ENCODE results near the gene ANKZF1. TPM values are rescaled to one million over a fixed set of nuclear protein-coding genes. Genes with fewer than 3 reads are reported as not detected.

The ANKZF1 gene
- total RNA-seq, 4 donors from 2014 or later, result 38.6 to 252 (median 61.7) TPM

DNA sequence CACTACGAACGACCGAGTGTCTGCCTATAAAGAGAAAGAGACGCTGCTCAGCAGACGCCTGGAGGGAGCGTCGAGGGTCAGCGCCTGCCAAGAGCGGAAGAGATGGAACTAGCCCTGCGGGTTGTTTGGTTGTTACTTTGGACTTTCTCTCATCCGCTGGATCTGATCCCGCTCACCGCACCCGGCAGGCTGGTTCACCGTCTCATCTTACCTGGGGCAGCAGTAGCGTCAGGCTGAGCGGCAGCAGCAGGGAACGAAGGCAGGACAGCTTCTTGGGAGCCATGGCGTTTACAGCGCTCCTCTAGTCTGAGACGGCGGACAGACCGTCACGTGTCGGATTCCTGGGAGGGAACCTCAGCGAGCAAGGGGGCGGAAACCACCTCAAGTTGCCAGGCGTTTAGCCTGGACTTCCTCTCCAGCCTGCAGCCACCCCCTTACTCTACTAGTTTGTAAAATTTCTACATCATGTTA is 13.7 kb downstream of the ANKZF1 start:
- H3K9me3 ChIP-seq, result no peaks in the 10 kb centered on the region
- no peak for TF ChIP-seq POLR2A (IDR thresholded peaks at IDR 0.05)
- no peak for TF ChIP-seq POLR2AphosphoS5 (IDR thresholded peaks at IDR 0.05)
- no peak for TF ChIP-seq EP300 (IDR thresholded peaks at IDR 0.05)
- TF ChIP-seq, protein P1, sequence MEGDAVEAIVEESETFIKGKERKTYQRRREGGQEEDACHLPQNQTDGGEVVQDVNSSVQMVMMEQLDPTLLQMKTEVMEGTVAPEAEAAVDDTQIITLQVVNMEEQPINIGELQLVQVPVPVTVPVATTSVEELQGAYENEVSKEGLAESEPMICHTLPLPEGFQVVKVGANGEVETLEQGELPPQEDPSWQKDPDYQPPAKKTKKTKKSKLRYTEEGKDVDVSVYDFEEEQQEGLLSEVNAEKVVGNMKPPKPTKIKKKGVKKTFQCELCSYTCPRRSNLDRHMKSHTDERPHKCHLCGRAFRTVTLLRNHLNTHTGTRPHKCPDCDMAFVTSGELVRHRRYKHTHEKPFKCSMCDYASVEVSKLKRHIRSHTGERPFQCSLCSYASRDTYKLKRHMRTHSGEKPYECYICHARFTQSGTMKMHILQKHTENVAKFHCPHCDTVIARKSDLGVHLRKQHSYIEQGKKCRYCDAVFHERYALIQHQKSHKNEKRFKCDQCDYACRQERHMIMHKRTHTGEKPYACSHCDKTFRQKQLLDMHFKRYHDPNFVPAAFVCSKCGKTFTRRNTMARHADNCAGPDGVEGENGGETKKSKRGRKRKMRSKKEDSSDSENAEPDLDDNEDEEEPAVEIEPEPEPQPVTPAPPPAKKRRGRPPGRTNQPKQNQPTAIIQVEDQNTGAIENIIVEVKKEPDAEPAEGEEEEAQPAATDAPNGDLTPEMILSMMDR (IDR thresholded peaks at IDR 0.05), result no peak
- H3K27me3 ChIP-seq, result no peaks in the 10 kb centered on the region
- H3K4me1 ChIP-seq, result peaks cover 46% of the 10 kb centered on the region
- WGBS, result 57% methylated on average over 10 of the region's 28 CpGs
- DNase-seq (ENCODE audit: low spot score in 2 of 2), result no peak
- H3K27ac ChIP-seq, result peak overlapping the region; percentile 43
- H3K36me3 ChIP-seq, result peaks cover 23% of the 10 kb centered on the region
- H3K4me3 ChIP-seq, result peak overlapping the region; percentile 35

DNA sequence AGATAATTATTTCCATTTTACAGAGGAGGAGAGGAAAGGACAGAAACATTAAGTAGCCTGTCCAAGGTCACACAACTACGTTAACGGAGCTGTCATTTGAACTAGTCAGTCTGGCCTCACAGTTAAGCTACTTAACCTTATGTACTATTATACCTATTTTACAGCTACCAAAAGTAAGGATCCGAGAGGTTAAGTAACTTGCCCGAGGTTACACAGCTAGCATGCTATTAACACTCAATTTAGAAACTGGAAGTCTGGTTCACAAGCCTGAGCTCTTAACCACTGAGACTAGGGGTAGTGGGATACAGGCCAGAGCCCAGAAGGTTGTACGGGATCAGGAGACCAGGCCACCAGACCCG is 15.2 kb downstream of the ANKZF1 start:
- no peaks in the 10 kb centered on the region for H3K27me3 ChIP-seq
- 52% methylated on average over 4 of the region's 6 CpGs for WGBS
- peaks cover 59% of the 10 kb centered on the region for H3K4me1 ChIP-seq
- DNase-seq (ENCODE audit: low spot score in 2 of 2), result no peak
- peak overlapping the region; percentile 84 for H3K27ac ChIP-seq
- peak overlapping the region; percentile 81 for H3K4me3 ChIP-seq
- H3K36me3 ChIP-seq, result peaks cover 10% of the 10 kb centered on the region
- no peak for TF ChIP-seq EP300 (IDR thresholded peaks at IDR 0.05)
- TF ChIP-seq, protein P1 (IDR thresholded peaks at IDR 0.05), result no peak
- TF ChIP-seq POLR2A (IDR thresholded peaks at IDR 0.05), result no peak
- no peak for TF ChIP-seq POLR2AphosphoS5 (IDR thresholded peaks at IDR 0.05)
- H3K9me3 ChIP-seq, result no peaks in the 10 kb centered on the region

DNA sequence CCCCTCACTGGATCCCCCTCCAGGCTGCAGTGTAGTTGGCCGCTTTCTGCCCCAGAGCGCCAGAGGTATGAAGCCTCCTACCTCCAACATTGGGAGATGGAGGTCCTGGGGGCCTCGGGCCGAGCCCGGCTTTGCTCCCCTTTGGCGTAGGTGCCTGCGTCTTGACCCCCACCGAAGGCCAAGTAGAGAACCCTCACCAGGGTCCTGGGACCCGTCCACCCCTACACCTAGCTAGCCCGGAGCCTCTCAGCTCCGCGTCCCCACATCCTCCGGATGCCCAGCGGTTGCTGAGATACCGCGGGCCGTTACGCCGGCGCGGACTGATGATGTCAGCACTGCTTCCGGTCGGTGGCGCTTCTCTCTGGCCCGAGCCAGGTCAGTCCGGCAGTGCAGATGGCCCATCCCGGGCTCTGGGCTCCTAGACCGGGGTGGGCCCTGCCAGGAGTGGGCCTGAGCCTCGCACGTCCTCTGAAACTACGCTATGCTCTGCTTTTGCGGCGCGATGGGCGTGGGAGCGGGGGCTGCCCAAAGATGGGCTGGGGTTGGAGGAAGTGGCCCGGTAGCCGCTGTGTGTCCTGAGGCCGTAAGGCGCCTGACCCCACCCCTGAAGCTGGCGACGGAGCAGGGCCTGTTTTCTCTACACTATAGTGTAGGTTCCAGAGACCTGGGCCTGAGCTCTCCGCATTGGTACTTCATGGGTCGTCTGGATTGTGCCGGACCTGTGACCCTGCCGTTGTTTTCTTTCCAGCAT is 15.7 kb downstream of the ANKZF1 start, which contains the start of the genes GLB1L and STK16:
Gene GLB1L, minus strand, starts transcription at position 297 of the 751 bp plus-strand sequence. CDS start 1,871 bp downstream, outside the sequence.
Gene STK16, plus strand, starts transcription at position 332 of the 751 bp plus-strand sequence. CDS start 521 bp downstream, outside the sequence.
- peak; percentile 95 to 97 for DNase-seq (ENCODE audit: low spot score in 2 of 2)
- Histone ChIP-seq H3K36me3 (peaks cover 12% of the 10 kb centered on the region), H3K27me3 (no peaks in the 10 kb centered on the region), H3K4me1 (peaks cover 65% of the 10 kb centered on the region), H3K9me3 (no peaks in the 10 kb centered on the region), H3K27ac (peak within 1 kb of the TSS; percentile 84), H3K4me3 (peak within 1 kb of the TSS; percentile 81)
- 0% methylated on average over 14 of the region's 46 CpGs for WGBS
- TF ChIP-seq POLR2A (IDR thresholded peaks at IDR 0.05) (peak; percentile 13 to 55), POLR2AphosphoS5 (IDR thresholded peaks at IDR 0.05) (peak in 2 of 3 donors; percentile 88 to 91), EP300 (IDR thresholded peaks at IDR 0.05) (no peak)

DNA sequence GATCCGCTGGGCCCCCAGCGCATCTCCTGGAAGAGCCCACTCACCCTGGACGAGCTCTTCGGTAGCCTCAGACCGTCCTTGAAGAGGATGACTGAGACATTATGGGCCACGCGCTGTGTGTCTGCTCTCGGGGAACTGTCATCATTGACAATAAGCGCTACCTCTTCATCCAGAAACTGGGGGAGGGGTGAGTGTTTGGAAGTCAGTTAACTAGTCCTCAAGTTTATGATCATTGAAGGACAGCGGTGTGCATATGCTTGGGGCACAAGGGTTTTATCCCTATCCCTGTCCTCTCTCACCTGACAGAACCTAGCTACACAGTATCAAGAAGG is 16.3 kb downstream of the ANKZF1 start:
- 15% methylated on average over 9 of the region's 10 CpGs for WGBS
- Histone ChIP-seq H3K9me3 (no peaks in the 10 kb centered on the region), H3K27me3 (no peaks in the 10 kb centered on the region), H3K4me1 (peaks cover 70% of the 10 kb centered on the region), H3K36me3 (peaks cover 18% of the 10 kb centered on the region), H3K27ac (peak overlapping the region; percentile 84), H3K4me3 (peak overlapping the region; percentile 81)
- TF ChIP-seq, protein P1 (IDR thresholded peaks at IDR 0.05), result no peak
- no peak for TF ChIP-seq POLR2A (IDR thresholded peaks at IDR 0.05)
- no peak for TF ChIP-seq POLR2AphosphoS5 (IDR thresholded peaks at IDR 0.05)
- no peak for TF ChIP-seq EP300 (IDR thresholded peaks at IDR 0.05)
- DNase-seq (ENCODE audit: low spot score in 2 of 2), result no peak

DNA sequence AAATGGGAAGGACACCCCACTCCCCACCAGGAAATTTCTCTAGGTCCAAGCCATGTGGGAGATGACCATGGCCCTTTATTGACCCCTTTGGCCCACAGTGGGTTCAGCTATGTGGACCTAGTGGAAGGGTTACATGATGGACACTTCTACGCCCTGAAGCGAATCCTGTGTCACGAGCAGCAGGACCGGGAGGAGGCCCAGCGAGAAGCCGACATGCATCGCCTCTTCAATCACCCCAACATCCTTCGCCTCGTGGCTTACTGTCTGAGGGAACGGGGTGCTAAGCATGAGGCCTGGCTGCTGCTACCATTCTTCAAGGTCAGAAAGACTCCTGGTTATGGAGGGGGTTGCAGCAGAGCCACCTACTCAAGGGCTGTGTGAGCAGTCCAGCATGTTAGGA is 17.0 kb downstream of the ANKZF1 start:
- DNase-seq (ENCODE audit: low spot score in 2 of 2), result no peak
- H3K4me3 ChIP-seq, result no peak overlapping the region

More for the DNA sequence above, 17.0 kb downstream of the ANKZF1 start:
- 90% methylated on average over 10 of the region's 10 CpGs for WGBS
- TF ChIP-seq, protein P1 (IDR thresholded peaks at IDR 0.05), result no peak
- no peak for TF ChIP-seq POLR2AphosphoS5 (IDR thresholded peaks at IDR 0.05)
- TF ChIP-seq EP300 (IDR thresholded peaks at IDR 0.05), result no peak
- no peak for TF ChIP-seq POLR2A (IDR thresholded peaks at IDR 0.05)
- Histone ChIP-seq H3K27ac (peak overlapping the region; percentile 86), H3K4me1 (peaks cover 77% of the 10 kb centered on the region), H3K27me3 (no peaks in the 10 kb centered on the region), H3K9me3 (no peaks in the 10 kb centered on the region), H3K36me3 (peaks cover 20% of the 10 kb centered on the region)

Data from suprapubic skin (tissue), 4 donors.